ENCODE measurements around the gene SUN2. TPM values are rescaled to one million over a fixed set of nuclear protein-coding genes. Genes with fewer than 3 reads are reported as not detected.

The SUN2 gene
- total and polyA plus RNA-seq, 2 of the 13 experiments (the other 11 are each of a cell fraction or from before 2014, with no cell fraction given), result 45.6 to 56.6 TPM

- no peak for TF ChIP-seq SMARCE1 (IDR thresholded peaks at IDR 0.05; ENCODE audit: borderline replicate concordance)
- no peak for TF ChIP-seq MXD3 (CRISPR knock-in tag; IDR thresholded peaks at IDR 0.05)
- no peak for TF ChIP-seq HCFC1 (IDR thresholded peaks at IDR 0.05; ENCODE audit: low read depth, low read length)
- no peak for TF ChIP-seq NR2F2 (IDR thresholded peaks at IDR 0.05; ENCODE audit: borderline replicate concordance, low read depth)
- no peak for TF ChIP-seq ZNF292 (CRISPR knock-in tag; IDR thresholded peaks at IDR 0.05; ENCODE audit: borderline replicate concordance, low read depth)
- no peak for TF ChIP-seq FOXM1 (CRISPR knock-in tag; IDR thresholded peaks at IDR 0.05)
- TF ChIP-seq ZNF644 (CRISPR knock-in tag; IDR thresholded peaks at IDR 0.05; ENCODE audit: low read depth), result no peak
- no peak for TF ChIP-seq ZNF337 (CRISPR knock-in tag; IDR thresholded peaks at IDR 0.05; ENCODE audit: borderline replicate concordance, low read depth)
- TF ChIP-seq ZNF775 (CRISPR knock-in tag; IDR thresholded peaks at IDR 0.05; ENCODE audit: borderline replicate concordance), result no peak
- no peak for TF ChIP-seq KLF11 (CRISPR knock-in tag; IDR thresholded peaks at IDR 0.05)
- TF ChIP-seq ZNF431 (CRISPR knock-in tag; IDR thresholded peaks at IDR 0.05; ENCODE audit: borderline replicate concordance, low read depth), result no peak
- TF ChIP-seq ZNF749 (CRISPR knock-in tag; IDR thresholded peaks at IDR 0.05; ENCODE audit: borderline replicate concordance), result no peak
- TF ChIP-seq DZIP1 (CRISPR knock-in tag; IDR thresholded peaks at IDR 0.05), result no peak
- TF ChIP-seq, protein P1, sequence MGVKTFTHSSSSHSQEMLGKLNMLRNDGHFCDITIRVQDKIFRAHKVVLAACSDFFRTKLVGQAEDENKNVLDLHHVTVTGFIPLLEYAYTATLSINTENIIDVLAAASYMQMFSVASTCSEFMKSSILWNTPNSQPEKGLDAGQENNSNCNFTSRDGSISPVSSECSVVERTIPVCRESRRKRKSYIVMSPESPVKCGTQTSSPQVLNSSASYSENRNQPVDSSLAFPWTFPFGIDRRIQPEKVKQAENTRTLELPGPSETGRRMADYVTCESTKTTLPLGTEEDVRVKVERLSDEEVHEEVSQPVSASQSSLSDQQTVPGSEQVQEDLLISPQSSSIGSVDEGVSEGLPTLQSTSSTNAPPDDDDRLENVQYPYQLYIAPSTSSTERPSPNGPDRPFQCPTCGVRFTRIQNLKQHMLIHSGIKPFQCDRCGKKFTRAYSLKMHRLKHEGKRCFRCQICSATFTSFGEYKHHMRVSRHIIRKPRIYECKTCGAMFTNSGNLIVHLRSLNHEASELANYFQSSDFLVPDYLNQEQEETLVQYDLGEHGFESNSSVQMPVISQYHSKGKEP (CRISPR knock-in tag; IDR thresholded peaks at IDR 0.05), result no peak
- TF ChIP-seq, protein P2, sequence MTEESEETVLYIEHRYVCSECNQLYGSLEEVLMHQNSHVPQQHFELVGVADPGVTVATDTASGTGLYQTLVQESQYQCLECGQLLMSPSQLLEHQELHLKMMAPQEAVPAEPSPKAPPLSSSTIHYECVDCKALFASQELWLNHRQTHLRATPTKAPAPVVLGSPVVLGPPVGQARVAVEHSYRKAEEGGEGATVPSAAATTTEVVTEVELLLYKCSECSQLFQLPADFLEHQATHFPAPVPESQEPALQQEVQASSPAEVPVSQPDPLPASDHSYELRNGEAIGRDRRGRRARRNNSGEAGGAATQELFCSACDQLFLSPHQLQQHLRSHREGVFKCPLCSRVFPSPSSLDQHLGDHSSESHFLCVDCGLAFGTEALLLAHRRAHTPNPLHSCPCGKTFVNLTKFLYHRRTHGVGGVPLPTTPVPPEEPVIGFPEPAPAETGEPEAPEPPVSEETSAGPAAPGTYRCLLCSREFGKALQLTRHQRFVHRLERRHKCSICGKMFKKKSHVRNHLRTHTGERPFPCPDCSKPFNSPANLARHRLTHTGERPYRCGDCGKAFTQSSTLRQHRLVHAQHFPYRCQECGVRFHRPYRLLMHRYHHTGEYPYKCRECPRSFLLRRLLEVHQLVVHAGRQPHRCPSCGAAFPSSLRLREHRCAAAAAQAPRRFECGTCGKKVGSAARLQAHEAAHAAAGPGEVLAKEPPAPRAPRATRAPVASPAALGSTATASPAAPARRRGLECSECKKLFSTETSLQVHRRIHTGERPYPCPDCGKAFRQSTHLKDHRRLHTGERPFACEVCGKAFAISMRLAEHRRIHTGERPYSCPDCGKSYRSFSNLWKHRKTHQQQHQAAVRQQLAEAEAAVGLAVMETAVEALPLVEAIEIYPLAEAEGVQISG (CRISPR knock-in tag; IDR thresholded peaks at IDR 0.05), result no peak; the same call in 1 of the 2 replicates
- no peak for TF ChIP-seq TBX3 (IDR thresholded peaks at IDR 0.05; ENCODE audit: borderline replicate concordance)
- TF ChIP-seq HOXA5 (CRISPR knock-in tag; IDR thresholded peaks at IDR 0.05), result no peak
- no peak for TF ChIP-seq STAG1 (CRISPR knock-in tag; IDR thresholded peaks at IDR 0.05)
- no peak for TF ChIP-seq ZNF660 (CRISPR knock-in tag; IDR thresholded peaks at IDR 0.05; ENCODE audit: borderline replicate concordance, low read depth)
- TF ChIP-seq TCF12 (IDR thresholded peaks at IDR 0.05), result no peak
- TF ChIP-seq TCF12 (CRISPR knock-in tag; IDR thresholded peaks at IDR 0.05), result no peak
- no peak for TF ChIP-seq ZNF510 (CRISPR knock-in tag; IDR thresholded peaks at IDR 0.05; ENCODE audit: low read depth)
- TF ChIP-seq ZNF33A (CRISPR knock-in tag; IDR thresholded peaks at IDR 0.05; ENCODE audit: borderline replicate concordance), result no peak
Observed at GRCh38 chr22:38705235-38706100, 50.3 kb downstream of the SUN2 start, which contains the start of gene GTPBP1 (continued).

Data from HepG2 (cell line).